GM19043 (cell line): ENCODE measurements around the gene FKBP7.
A peak's percentile ranks its signal among the peaks of the same experiment; 100 is the strongest.
"Not testable (repeated sequence)": the region's sequence is repeated elsewhere in the genome, so short reads cannot be mapped to it uniquely, and the experiment has no call there.

ENCODE experiments used
- ATAC-seq: cut with Tn5 transposase; IDR thresholded peaks from one replicate; pipeline ENCODE4 v1.9.1; 2021; ENCODE audit warnings: low read depth; ENCODE audit not compliant: unreplicated experiment

The FKBP7 gene

DNA sequence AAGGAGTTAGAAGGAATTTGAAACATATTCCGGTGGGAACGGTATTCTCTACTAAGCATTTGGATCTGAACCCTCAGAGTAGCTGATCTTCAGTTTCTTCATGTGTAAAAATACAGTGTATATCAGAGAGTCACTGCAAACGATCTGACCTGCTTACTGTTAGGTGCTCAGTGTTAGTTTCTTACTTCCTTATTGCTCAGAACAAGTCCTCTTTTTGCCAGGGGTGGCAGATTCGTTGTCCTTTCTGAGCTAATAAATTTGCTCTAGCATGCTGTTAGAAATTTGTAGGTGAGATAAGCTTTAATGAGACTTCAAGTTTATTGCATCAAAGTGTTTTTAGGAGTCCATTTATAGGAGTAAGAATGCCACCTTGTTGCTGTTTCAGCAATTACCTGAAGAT, 17.6 kb upstream of the FKBP7 start:
- ATAC-seq, result no peak

DNA sequence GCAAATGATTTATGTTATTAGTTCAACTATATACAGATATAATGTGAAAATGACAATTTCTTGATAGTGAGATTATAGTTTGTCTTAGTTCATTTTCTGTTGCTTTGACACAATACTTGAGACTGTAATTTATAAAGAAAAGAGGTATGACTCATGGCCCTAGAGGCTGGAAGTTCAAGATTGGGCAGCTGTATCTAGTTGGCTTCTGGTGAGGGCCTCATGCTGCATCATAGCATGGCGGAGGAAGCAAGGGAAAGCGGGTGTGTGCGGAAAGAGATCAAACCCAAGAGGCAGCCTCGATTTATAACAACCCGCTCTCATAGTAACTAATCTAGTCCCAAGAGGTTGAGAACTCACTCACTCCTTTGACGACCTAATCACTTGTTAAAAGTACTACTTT, 13.2 kb upstream of the FKBP7 start:
- no peak for ATAC-seq

DNA sequence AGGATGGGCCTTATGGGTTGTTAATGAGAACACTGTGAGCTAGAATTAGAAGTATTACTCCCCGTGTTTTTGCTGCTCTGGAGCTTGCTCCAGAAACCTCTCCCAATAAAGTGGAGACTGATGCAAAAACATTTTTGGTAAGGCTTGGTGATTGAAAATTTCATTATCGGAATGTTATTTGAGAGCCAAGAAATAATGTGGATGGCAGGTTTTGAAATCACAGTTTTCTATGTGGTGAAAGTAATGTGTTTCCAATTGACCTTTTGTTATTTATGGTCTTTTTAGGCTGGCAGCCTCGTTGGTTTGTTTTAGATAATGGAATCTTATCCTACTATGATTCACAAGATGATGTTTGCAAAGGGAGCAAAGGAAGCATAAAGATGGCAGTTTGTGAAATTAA, 7.0 kb upstream of the FKBP7 start:
- no peak for ATAC-seq

DNA sequence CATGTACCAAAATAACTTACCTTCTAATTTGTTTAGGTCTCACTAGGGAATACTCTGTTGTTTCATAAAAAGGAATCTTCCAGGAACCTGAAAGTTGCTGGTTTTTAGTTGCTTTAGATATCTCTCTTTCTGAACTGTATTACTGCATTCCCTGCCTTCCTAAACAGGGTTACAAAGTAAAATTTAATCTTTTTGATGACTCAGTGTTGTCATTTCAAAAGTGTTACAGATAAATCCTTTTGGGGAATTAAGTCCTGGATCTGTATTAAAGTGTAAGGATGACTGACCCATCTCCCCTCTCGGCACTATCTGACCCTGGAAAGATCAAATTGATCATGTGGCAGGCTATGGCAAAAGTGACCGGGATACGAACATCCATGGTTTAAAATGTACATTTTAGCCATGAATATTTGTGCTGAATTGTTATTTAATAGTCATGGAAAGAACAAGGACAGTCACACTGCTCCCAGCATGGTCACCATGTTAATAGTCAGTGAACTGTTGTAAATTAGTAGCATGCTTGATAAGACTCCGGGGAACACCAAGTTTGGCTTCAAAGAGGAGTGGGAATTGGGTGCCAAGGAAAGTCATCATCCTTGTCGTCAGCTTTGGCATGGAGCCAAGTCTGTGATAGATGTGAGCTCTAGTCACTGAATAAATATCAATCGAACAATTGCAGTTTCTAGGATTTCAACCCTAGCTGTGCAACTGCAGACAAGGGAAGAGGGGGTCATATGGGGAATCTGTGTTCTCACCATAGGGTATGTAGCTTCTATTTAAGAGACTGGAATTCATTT, 6.0 kb upstream of the FKBP7 start:
- ATAC-seq, result no peak

DNA sequence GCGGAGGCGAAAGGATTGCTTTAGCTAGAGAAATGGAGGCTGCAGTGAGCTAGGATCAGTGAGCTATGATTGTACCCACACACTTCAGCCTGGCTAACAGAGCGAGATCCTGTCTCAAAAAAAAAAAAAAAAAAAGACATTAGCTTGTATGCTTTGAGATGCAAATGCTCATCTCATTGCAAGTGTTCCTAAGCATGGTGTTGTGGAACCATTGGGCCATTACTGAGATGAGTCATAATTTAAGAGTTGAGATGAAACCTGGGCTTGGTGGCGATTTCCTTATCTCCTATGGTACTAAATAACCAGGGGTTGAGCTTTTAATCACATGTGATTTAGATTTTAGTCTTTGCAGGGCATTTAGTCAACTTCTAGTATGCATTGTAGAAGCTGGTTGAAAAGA, 4.0 kb upstream of the FKBP7 start:
- ATAC-seq, result peak; percentile 36

DNA sequence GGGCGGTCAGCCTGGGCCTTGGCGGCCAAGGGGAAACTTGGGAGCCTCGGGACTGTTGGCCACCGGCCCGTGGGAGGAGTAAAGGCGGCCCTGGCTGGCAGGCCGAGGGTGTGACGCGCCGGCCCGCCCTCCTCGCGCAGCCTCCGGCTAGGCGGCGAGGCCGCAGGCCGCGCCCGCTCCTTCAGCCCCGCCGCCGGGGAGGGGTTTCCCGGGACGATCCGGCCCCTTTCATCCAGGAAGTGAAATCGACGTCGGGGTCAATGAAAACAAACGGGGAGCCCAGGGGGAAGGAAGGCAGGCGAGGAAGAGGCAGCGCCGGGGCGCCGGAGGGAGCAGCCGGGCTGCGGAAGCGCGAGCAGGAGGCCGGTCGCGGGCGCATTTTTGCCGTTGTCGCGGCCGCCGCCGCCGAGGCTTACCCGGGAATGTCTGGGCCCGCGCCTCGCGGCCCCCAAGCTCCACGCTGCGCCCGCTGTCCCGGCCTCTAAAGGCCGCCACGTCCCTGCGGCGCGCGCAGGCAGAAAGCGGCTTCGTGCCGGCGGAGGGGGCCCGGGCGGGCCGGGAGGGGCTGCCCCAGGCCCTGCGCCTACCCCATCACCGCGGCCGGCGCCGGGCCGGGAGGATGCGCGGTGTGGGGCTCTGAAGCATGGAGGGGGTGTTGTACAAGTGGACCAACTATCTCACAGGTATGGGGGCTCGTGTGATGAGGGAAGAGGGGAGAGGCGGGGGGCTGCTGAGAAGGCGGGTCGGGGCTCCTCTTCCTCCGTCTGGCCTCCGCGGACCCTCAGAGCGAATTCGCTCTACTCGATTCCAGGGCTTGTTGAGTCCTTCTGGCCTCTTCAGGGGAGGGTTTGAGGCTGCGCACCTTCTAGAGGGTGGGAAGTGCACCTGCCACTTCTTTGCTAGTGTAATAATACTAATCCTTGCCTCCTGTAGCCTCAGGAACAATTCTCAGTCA, 2.1 kb upstream of the FKBP7 start, which contains the start of gene PLEKHA3:
Gene PLEKHA3 (plus strand): TSS at position 231 of the 955 bp plus-strand sequence. CDS start 413 bp downstream, at position 644.
- ATAC-seq, result peak; percentile 53

DNA sequence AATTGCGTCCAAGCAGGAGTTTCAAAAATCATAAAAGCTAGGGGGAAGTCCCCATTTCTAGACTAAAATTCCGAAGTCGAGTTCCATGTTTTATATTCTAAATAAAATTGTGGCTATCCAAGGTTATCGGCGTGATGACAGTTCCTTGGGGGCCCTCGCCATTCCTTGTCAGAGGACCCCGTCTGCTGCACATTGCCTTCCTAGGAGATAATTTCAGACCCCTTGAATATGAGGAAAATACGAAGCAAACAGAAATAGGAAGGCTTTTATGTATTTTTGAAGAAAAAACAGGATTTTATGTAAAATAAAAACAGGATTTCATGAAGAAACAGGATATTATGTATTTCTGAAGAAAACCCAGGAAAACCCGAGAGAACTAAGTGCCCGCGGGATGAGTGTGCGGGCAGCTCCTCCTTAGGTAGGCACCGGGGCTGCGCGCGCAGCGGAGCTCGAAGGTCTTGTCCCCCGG, 1.4 kb upstream of the FKBP7 start:
- no peak for ATAC-seq

DNA sequence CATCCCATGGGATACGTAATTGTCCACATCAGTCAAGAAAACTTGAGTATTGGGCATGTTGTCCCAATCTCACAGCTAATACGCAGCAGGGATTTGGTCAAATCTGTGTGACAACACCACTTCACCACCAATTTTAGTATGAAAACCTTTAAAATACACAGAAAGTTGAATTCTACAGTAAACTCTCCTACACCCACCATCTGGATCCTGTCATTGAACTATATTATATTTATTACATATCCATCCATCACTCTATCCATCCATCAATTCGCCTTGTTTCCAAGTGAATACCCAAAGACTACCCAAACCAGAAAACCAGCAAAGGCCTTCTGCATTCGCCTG, 846 bp upstream of the FKBP7 start:
- ATAC-seq, result no peak

DNA sequence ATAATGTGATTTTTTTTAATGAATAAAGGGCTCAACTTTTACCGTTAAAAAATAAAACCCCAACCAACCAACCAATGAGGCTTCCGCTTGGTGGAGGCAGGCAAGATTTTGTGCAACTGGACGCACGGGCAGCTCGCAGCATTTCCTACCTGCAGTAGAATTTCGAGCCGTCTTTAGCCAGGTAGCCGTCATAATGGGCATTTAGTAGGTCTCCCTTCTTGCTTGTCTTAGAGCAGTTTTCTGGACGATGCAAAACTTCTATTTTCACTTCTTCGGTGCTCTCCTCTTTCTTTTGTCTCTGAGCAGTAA, 316 bp downstream of the FKBP7 start:
- ATAC-seq, result no peak

DNA sequence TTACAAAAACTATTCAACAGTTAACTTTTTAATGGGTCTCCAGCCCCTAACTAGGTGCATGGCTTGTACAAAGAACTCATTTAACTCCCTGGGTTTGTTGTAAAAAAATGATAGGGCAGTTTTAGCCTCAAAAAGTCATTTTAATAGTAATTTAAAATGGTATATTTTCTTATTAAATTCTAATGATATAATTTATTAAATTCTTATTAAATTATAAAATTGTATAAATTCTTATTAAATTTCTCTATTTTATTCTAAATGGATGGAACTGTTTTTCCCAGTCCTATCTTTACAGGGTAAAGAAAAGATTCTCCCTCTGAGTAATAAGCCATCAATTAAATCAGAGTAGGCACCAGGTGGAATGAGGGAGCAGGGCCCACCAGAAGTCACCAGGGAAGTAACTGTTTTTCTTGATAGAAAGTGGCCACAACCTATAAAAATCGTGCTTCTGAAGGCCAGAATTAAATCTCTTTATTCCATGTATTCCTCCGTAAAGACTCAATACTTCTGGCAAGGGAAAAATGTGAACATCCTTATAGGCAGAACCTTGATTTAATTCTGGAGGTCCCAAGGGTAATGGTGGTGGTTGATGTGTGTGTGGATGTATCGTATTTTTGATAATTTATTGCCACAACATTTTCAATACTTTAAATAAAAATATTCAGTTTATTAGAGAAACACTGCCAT, 814 bp downstream of the FKBP7 start:
- ATAC-seq, result no peak

DNA sequence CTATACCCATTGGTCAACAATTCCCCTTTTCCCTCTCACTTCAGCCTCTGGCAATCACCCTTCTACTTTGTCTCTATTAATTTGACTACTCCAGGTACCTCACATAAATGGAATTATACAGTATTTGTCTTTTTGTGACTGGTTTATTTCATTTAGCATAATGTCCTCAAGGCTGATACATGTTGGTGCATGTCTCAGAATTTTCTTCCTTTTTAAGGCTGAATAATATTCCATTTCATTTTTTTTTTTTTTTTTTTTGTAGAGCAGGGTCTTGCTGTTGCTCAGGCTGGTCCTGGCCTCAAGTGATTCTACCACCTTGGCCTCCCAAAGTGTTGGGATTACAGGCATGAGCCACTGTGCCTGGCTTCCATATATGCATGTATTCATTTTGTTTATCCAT, 1.9 kb downstream of the FKBP7 start:
- no peak for ATAC-seq

DNA sequence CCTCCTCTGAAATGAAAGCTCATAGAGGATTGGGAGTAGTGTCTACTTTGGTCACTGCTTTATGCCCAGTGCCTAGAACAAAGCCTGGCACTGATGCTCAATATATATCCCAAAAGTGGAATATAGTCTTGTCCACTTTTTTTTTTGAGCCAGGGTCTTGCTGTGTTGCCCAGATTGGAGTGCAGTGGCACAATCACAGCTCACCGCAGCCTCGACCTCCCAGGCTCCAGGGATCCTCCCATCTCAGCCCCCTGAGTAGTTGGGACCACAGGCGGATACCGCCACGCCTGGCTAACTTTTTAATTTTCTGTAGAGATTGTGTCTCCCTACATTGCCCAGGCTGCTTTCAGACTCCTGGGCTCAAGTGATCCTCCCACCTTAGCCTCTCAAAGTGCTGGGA, 3.8 kb downstream of the FKBP7 start:
- no peak for ATAC-seq

DNA sequence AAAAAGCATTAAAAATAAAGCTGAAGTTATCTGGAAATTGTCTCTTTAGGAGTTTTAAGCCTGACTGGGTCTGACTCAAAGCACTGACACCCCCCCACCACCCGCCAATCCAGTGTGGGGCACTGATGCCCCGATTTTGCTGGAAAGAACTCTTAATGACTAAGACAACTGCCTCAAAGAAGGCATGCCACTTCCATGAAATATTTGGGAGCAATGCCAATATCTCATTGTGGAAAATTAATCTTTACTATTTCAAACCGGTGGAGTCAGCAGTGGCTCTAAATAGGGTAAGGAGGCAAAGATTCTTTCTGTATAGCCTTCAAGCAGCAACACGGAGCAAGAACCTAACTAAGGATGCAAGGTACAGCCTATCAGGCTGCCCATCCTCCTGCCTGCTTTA, 4.5 kb downstream of the FKBP7 start:
- no peak for ATAC-seq

DNA sequence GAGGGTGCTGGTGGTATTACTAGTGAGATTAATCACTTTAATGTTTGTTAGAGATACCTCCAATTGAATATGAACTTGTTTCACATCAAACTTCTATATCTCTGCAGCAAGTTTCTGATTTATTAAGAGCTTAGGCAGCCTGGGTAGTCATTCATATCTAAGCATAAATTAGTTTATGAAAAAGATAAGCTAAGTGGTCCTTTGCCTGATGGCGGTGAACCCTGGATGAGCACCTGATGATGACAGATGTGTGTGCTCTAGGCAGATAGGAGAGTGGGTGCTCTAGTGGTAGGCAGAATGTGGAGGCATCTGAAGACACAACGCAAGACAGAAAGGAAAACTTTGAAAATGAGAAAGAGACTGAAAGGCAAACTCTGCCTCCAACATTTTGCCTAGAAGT, 5.0 kb downstream of the FKBP7 start:
- ATAC-seq, result no peak

DNA sequence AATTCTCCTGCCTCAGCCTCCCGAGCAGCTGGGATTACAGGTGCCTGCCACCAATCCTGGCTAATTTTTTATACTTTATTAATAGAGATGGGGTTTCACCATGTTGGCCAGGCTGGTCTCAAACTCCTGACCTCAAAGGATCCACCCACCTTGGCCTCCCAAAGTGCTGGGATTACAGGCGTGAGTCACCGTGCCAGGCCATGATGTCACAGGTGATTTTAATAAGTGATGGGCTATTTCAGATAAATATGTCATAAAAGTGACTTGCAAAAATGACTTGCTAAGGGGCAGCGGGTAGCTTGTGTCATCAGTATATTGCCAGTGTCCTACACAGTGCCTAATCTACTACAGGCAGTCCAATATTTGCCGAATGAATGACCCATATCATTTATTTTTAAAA, 7.1 kb downstream of the FKBP7 start:
- ATAC-seq, result not testable (repeated sequence)

DNA sequence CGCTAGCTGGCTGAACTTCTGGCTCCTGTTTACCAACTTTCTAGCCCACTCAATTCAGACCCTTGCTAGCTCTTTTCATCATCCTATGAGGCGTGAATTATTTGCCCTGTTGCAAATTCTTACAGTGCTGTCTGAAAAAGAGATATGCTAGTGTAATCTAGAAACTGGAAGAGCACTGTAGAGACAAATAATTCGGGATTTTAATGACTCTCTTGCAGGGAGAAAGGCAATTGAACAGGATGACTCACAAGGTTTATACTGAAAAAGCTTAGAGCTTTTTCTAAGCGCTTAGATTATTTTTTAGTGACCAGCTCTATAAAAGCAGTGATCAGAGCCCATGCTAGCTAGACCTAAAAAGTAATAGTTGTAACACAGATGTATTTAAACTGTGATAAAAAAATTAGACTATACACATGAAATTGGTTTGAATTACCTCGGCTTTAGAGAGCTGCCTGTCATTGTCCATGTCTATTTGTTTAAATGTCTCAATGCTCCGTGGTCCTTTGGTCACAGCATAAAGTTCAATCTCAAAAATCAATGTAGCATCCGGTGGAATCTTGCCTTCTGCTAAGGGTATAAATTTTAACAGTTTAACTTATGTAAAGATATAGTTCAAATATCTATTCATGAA, 9.1 kb downstream of the FKBP7 start:
- no peak for ATAC-seq

DNA sequence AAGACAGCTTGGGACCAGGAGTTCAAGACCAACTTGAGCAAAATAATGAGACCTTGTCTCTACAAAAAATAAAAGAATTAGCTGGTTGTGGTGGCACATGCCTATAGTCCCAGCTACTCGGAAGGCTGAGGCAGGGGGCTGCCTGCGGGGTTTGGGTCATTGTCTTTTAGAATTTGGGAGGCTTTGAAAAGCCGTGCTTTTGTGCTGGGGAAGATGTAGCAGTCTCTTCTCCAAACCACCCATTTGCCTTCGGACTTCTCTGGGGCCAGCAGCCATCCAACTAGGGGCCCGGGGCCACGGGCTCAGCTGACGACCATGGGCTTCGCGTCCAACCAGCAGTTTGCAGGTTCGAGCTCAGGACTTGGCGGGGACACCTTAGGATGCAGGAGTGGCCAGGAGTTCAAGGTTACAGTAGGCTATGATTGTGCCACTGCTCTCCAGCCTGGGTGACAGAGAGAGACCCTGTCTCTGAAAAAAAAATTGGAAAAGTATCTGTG, 21.0 kb downstream of the FKBP7 start:
- no peak for ATAC-seq

DNA sequence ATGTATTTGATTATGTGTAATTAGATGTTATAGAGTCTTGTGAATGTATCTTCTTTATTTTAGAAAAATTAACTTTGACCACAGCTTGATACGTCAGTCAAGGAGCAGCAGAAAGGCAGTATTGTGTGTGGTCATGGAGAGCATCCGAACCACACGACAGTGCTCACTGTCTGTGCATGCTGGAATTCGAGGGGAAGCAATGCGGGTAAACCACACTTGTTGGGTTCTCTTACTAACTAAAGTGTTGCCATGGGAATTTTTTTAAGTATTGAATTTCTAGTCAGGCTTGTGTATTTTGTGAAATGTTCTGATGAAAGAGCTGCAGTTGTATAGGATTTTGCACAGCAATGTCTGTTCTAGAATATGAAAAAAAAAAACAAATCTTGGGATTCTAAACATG, 22.5 kb downstream of the FKBP7 start:
- ATAC-seq, result no peak

DNA sequence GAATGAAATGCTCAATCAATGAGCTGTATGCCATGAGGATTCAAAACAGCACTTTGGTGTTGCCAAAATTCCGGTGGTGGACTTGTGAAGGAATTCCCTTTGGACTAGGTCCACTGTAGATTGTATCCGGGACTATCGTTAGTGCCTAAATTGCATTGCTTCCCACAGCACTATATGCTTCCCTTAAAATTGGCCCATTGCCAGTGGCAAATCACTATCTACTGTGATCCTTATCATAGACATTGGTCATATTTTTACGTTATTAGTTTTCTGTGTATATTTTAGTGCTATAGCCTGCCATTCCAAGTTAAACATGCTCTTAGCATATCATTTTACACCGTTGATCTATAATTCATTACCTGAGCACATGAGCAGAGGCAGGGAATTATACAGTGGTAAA, 25.5 kb downstream of the FKBP7 start:
- ATAC-seq, result no peak

DNA sequence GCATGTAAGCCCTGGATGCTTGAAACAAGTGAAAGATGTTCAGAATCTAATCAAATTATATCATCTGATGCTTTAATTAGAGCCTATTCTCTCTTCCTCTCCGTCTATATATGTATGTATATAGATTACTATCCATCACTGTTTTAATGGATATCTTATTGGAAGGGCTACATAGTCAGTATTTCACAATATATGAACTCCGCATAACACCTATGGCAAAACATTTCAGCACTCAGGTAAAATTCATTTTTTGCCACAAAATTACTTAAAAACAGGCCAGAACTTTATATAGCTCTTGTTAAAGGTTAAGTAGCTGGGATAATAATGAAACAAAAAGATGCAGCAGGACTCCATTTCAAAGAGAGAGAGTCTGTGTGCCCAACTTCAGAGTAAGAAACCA, 26.1 kb downstream of the FKBP7 start:
- ATAC-seq, result no peak
